H1 (cell line): ENCODE data around the gene TMEM252.

ENCODE experiments used
- CREB1 ChIP-seq: IDR thresholded peaks from 2 replicates; pipeline ENCODE4 v1.6.1; 2012; ENCODE audit warnings: inconsistent platforms
- CTCF ChIP-seq, 3 experiments: IDR thresholded peaks; 1 replicate in 2 of 3; 2 replicates in 1 of 3; pipeline versions ENCODE4 v1.5.1 to v1.6.1; 2011; ENCODE audit warnings: low read length in 3 of 3, mild to moderate bottlenecking in 3 of 3, inconsistent platforms in 2 of 3, low read depth in 1 of 3, moderate library complexity in 1 of 3; ENCODE audit not compliant: insufficient read depth in 1 of 3; ENCODE audit errors: control extremely low read depth in 1 of 3
- JUND ChIP-seq: IDR thresholded peaks from 2 replicates; pipeline ENCODE4 v1.6.1; 2011; ENCODE audit warnings: mild to moderate bottlenecking, improper control_type of control experiment, low read length
- SAP30 ChIP-seq: fragments of 300-600 bp; sonication (generic); IDR thresholded peaks from 2 replicates; pipeline ENCODE4 v1.7.1; 2012; ENCODE audit warnings: low read length, moderate library complexity, mild to moderate bottlenecking, inconsistent platforms; ENCODE audit not compliant: insufficient read depth, insufficient replicate concordance
- TCF12 ChIP-seq: IDR thresholded peaks from 2 replicates; pipeline ENCODE4 v1.6.1; 2011; ENCODE audit warnings: low read depth, mild to moderate bottlenecking, low read length

- TF ChIP-seq CTCF (IDR thresholded peaks at IDR 0.05; ENCODE audit: control extremely low read depth in 1 of 3, insufficient read depth in 1 of 3, low read depth in 1 of 3, low read length in 3 of 3) = no peak
- 0 out of 2 replicates have a peak, but pooled peaks have one; percentile 22 for TF ChIP-seq TCF12
- TF ChIP-seq JUND = no peak
- no peak for TF ChIP-seq CREB1
- no peak for TF ChIP-seq SAP30
These were observed 31.0 kb downstream of the TMEM252 start for GRCh38 chr9:68509689-68510088.
